Stimulated activated CD8-positive, alpha-beta memory T cell treated with anti-CD3 and anti-CD28 coated beads, Interleukin-7, amount 100 ng/mL, for 48 hours (primary cell): ENCODE results near the gene TROAP.
A peak's percentile ranks its signal among the peaks of the same experiment; 100 is the strongest.
"Not testable (repeated sequence)": the region's sequence is repeated elsewhere in the genome, so short reads cannot be mapped to it uniquely, and the experiment has no call there.

Source experiments
- DNase-seq, 2 donors: peaks; one replicate each; pipeline ENCODE4 v3.0.0-alpha.2; 2020; ENCODE audit warnings: low read depth in 1 of 2; ENCODE audit errors: extremely low read depth in 1 of 2

TROAP gene

DNA sequence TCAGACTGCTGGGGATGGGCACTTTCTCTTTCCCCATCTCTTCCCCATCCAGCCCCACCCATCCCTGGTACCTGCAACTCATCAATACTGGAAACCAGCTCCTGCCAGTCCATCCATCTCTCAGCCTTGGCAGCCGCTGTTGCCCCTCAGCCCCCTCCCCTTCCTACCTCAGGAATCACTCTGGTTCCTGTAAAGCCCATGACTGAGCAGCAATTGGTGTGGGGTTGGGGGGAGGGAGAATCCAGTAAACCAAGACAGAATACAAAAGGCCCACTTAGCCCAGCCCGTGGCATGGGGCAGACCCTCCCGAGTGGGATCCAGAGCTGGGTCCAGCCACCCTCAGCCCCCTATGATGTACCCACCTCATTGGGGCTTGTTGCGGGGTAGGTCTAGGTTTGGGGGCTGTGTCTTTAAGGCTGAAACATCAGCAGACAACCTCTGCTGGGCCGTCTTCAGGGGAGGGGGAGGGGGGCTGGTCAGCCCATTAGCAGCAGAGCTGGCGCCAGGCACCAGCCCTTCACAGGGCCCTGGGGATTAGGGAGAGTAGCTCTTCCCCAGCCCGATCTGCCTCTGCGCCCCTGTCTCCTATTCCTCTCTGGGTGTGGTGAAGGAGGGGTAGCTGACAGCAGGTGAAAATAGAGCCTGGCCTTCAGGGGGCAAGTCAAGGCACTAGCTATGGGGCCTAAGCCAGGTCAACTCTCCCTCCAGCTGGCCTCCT, 28.8 kb upstream of the TROAP start:
- no peak for DNase-seq

DNA sequence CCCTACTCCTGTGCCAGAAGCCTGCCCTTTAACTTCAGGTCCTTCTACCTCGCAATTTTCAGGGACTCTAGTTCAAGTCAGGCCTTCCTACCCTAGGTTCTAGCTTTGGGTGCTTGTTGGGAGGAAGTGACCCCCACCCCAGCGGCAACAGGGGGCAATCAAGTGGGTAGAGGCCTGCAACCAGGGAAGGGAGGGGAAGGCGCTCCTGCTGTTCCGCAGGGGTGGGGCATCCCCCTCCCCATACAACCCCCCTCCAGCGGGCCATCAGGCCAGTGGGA, 28.3 kb upstream of the TROAP start:
- no peak for DNase-seq

DNA sequence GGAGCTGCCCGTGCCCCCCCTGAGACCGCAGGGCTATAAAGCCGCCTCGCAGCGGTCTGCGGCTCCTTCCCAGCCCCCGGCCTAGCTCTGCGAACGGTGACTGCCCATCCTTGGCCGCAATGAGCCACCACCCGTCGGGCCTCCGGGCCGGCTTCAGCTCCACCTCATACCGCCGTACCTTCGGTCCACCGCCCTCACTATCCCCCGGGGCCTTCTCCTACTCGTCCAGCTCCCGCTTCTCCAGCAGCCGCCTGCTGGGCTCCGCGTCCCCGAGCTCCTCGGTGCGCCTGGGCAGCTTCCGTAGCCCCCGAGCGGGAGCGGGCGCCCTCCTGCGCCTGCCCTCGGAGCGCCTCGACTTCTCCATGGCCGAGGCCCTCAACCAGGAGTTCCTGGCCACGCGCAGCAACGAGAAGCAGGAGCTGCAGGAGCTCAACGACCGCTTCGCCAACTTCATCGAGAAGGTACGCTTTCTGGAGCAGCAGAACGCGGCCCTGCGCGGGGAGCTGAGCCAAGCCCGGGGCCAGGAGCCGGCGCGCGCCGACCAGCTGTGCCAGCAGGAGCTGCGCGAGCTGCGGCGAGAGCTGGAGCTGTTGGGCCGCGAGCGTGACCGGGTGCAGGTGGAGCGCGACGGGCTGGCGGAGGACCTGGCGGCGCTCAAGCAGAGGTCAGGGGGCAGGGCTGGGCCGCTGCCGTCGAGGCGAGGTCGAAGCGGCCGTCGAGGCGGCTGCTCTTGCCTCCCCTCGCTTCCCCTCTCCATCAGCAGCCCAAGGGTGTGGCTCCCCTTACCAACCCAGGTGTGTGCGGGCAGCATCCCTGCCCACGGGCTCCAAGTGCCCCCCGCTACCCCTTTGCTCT, 27.7 kb upstream of the TROAP start, which contains the start of gene PRPH:
PRPH (plus strand) TSS at position 66 of the 855 bp plus-strand sequence; CDS start at position 120, 54 bp downstream.
- DNase-seq, result no peak

DNA sequence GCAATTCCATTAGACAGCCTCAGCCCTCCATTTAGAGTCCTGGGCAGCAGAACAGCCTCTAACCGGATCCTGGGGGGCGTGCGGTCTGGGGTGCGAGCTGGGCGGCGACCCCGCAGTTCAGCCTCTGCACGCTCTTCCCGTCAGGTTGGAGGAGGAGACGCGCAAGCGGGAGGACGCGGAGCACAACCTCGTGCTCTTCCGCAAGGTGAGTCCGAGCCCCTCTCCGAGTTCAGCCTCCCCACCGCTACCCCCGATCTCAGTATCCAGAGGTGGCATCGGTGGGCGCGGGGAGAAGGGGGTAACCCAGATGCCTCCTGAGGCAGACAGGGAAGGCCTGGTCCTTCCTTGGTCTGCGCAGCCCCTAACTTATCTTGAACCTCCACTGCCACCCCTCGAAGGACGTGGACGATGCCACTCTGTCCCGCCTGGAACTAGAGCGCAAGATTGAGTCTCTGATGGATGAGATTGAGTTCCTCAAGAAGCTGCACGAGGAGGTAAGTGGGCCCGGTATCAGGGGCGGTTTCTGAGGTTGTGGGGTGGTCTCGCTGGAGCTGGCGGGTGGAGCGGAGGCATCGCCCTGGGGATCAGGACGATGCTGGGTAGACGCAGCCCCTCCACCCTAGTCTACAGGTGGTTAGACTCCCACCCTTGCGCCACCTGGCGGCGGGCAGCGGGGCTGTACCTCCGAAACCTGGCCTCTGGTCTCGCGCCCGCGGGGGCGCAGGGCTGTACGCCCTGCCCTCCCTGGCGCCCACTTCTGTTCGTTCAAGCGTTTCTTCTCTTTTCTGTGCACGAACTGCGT, 26.8 kb upstream of the TROAP start:
- DNase-seq, result peak; percentile 38 to 56

DNA sequence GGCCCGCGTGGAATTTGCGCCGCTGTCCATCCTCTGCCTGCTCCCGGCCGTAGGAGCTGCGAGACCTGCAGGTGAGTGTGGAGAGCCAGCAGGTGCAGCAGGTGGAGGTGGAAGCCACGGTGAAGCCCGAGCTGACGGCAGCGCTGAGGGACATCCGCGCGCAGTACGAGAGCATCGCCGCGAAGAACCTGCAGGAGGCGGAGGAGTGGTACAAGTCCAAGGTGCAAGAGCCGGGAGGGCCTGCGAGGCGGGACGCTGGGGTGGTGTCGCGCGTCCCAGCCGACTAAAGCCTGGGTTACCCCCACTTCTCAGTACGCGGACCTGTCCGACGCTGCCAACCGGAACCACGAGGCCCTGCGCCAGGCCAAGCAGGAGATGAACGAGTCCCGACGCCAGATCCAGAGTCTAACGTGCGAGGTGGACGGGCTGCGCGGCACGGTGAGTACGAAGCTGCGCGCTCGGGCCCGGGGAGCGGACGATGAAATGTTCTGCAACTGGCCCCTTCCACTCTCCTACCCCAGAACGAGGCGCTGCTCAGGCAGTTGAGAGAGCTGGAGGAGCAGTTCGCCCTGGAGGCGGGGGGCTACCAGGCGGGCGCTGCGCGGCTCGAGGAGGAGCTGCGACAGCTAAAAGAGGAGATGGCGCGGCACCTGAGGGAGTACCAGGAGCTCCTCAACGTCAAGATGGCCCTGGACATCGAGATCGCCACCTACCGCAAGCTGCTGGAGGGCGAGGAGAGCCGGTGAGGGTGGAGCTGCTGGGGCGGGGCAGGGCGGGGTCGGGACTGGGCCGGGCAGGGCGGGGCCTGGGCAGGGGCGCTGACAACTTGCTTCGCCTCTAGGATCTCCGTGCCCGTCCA, 26.0 kb upstream of the TROAP start:
- peak in 1 of 2 donors; percentile 24 for DNase-seq

DNA sequence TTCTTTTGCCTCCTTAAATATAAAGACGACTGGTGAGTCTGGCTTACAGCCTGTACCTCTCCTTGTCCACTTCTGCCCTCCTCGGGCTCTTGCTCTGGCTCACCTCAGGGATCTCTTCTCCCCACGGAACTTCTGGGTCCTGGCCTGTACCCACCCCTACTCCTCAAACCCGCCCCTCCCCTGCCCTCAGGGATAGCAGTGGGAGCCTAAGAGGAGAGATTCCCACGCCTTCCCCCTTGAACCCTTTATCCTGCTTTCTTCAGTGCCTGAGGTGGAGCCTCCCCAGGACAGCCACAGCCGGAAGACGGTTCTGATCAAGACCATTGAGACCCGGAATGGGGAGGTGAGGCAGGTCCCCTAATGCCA, 25.4 kb upstream of the TROAP start:
- no peak for DNase-seq

DNA sequence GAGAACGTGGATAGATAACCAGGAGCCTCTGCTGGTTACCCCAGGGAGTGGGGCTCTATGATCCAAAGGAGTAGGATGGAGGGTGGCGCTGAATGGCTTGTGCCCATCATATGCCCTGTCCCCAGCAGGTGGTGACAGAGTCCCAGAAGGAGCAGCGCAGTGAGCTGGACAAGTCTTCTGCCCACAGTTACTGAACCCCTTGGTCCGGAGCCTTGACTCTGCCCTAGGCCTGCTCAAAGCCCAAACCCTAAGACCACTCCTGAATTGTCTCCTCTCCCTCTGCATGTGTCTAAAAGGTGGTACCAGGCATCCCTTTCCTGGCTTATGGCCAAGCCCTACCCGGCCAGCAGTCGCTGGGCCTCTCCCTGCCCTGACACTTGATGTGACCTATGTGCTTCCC, 24.9 kb upstream of the TROAP start:
- DNase-seq, result no peak

DNA sequence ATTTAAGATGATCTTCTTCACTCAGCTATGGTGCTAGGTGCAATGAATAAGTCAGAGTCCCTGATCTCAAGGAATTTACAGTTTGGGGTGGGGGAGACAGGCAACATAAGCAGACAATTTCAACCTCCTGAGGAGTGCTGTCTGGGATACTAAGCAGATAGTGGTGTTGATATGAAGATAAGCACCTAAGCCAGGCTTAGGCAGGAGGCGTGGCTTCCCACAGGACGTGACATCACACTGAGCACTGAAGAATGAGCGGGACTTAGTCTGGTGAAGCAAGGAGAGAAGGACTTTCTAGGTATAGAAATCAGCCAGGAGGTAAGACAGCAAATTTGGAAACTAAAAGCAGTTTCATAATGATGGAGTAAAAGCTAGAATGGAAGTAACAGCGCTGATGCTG, 21.3 kb upstream of the TROAP start:
- peak in 1 of 2 donors; percentile 35 for DNase-seq

DNA sequence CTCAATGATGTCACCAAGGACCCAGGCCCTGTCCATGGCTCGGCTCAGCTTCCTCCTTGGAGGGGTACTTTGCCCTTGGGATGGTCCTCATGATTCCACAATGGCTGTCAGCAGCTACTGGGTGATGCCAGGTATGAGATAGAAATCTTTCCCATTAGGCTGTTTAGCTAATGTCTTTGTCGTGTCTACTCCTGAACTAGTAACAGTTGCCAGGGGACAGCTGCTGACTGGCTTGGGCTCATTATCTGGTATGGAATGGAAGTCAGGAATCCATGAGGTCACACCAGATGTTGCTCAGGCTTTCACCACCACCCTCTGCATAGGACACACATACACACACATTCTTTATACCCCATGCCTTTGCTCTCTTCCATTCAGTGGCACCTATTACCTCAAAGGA, 18.9 kb upstream of the TROAP start:
- no peak for DNase-seq

DNA sequence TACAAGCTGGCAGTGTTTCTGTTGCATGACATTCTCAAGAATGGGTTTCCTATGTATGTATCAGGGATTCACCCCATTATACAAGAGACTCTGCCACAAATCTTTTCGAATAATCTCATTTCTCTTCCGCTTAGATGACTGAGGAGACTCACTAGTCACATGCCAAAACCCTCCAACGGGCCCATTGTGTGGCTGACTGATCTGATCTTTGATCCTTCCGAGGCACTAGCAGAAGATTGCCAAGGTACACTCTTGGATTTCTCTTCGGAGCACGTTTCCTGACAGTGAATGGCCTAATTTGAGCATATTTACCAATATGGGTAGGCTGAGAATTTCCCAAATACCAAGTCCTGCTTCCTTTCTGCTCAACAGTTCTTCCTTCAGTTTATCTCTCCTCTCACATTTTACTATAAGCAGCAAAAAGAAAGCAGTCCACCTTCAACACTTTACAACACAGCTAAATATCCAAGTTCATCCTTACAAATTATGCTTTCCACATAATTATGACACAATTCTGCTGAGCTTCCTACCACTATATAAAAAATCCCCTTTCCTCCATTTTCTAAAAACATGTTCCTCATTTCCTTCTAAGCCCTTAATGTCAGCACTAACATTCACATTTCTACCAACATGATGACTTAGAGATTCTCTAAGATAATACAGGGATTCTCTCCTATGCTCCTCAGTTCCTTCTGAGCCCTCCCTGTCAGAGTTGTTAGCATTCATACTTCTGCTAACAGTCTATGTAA, 17.1 kb upstream of the TROAP start:
- DNase-seq, result no peak

DNA sequence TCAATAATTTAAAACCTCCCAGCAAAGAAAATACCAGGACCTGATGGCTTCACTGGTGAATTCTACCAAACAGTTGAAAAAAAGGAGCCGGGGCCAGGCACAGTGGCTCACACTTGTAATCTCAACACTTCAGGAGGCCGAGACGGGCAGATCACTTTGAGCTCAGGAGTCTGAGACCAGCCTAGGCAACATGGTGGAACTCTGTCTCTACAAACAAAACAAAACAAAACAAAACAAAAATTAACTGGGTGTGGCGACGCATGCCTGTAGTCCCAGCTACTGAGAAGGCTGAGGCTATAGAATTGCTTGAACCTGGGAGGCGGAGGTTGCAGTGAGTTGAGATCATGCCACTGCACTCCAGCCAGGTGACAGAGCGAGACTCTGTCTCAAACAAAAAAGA, 13.7 kb upstream of the TROAP start:
- DNase-seq, result no peak

DNA sequence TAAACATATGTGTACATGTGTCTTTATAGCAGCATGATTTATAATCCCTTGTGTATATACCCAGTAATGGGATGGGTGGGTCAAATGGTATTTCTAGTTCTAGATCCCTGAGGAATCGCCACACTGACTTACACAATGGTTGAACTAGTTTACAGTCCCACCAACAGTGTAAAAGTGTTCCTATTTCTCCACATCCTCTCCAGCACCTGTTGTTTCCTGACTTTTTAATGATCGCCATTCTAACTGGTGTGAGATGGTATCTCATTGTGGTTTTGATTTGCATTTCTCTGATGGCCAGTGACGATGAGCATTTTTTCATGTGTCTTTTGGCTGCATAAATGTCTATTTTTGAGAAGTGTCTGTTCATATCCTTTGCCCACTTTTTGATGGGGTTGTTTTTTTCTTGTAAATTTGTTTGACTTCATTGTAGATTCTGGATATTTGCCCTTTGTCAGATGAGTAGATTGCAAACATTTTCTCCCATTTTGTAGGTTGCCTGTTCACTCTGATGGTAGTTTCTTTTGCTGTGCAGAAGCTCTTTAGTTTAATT, 12.5 kb upstream of the TROAP start:
- DNase-seq, result not testable (repeated sequence)

DNA sequence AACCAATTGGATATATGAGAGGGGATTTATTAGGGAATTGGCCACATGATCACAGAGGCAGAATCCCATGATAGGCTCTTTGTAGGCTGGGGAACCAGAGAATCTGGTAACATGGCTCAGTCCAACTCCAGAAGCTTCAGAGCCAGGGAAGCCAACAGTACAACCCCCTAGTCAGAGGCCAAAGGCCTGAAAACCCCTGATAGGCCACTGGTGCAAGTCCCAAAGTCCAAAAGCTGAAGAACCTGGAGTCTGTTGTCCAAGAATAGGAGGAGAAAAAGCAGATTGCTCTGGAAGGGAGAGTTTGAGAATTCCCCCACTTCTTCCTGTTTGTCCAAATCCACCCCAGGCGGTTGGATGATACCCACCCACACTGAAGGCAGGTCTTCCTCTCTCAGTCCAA, 8.2 kb upstream of the TROAP start:
- no peak for DNase-seq

DNA sequence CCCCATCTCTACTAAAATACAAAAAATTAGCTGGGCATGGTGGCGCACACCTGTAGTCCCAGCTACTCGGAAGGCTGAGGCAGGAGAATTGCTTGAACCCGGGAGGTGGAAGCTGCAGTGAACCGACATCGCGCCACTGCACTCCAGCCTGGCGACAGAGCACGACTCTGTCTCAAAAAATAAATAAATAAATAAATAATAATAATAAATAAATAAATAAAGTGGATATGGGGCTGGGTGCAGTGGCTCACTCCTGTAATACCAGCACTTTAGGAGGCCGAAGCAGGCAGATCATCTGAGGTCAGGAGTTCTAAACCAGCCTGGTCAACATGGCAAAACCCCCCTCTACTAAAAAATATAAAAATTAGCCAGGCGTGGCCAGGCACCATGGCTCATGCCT, 5.9 kb upstream of the TROAP start:
- not testable (repeated sequence) for DNase-seq

DNA sequence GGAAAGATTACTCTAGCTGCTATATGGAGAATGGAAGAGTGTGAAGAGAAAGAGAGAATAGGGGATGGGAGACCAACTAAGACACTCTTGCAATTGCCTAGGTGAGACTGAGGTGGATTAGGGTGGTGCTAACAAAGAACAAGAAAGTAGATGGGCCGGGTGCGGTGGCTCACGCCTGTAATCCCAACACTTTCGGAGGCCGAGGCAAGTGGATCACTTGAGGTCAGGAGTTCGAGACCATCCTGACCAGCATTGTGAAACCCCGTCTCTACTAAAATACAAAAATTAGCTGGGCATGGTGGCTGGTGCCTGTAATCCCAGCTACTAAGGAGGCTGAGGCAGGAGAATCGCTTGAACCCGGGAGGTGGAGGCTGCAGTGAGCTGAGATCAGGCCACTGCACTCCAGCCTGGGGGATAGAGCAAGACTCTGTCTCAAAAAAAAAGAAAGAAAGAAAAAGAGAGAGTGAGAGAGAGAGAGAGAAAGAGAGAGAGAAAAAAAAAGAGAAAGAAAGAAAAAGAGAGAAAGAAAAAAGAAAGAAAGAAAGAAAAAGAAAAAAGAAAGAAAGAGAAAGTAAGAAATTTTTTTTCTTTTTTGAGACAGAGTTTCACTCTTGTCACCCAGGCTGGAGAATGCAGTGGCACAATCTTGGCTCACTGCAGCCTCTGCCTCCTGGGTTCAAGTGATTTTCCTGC, 2.5 kb upstream of the TROAP start:
- DNase-seq, result not testable (repeated sequence)

DNA sequence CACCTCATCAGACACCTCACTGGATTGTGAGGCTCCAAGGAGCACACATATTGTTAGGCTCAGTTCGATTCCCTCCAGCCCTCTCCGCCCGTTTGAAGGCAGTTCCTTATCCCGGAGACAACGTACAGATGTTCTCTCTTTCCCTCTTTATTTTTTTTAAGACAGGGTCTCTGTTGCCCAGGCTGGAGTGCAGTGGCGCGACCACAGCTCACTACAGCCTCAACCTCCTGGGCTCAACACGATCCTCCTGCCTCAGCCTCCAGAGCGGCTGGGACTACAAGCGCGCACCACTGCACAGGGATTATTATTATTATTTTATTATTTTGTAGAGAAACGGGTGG, 718 bp upstream of the TROAP start:
- DNase-seq, result no peak

DNA sequence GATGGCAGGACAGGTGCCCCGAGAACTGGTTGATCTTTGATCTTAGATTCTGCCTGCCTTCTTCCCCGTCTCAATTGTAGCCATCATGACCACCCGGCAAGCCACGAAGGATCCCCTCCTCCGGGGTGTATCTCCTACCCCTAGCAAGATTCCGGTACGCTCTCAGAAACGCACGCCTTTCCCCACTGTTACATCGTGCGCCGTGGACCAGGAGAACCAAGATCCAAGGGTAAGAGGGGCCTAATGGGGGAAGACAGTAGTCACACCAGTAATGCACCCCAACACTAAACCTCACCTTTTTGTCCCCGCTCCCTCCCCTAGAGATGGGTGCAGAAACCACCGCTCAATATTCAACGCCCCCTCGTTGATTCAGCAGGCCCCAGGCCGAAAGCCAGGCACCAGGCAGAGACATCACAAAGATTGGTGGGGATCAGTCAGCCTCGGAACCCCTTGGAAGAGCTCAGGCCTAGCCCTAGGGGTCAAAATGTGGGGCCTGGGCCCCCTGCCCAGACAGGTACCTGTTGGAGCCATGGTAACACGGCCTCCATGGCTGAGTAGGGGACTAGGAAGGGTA, 556 bp downstream of the TROAP start:
- no peak for DNase-seq

DNA sequence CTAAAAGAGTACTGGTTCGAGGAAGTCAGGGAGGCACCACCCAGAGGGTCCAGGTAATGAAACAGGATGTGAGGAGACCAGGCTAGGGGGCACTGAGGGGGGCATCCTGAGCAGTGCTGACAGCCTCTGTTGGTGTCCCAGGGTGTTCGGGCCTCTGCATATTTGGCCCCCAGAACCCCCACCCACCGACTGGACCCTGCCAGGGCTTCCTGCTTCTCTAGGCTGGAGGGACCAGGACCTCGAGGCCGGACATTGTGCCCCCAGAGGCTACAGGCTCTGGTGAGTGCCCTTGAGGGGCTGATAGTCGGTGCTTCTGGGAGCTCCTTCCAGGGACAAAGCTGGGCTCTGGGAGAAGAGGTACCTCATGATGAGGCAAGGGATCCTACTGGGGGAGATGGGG, 2.6 kb downstream of the TROAP start:
- DNase-seq, result no peak

DNA sequence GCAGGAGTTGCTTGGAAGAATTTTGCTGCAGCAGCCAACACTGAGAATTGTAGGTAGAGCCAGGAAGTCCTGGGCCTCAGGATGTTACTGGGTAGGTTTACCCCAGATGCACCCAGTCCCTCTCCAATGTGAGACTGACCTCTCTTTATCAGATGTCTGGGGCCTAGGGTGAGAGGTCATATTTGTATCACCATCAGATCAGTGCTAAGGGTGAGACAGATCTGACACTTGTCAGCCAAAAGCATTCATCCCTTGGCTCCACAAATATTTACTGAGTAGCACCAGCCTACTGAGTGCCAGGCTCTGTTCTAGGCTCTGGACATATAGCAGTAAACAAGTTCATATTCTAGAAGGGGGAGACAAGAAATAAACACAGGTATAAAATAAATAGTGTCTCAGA, 4.3 kb downstream of the TROAP start:
- no peak for DNase-seq
